B cell (primary cell): Measurements from ENCODE around the gene DENND2A. TPM values are rescaled to one million over a fixed set of nuclear protein-coding genes. Genes with fewer than 3 reads are reported as not detected.

Source experiments
- ATAC-seq: fragments of 200-7000 bp; cut with Tn5 transposase; one replicate; pipeline ENCODE4 v1.10.0; 2021; ENCODE audit warnings: low read depth, mild to moderate bottlenecking, moderate number of reproducible peaks, moderate library complexity
- CTCF ChIA-PET: fragments of 350-600 bp; sonication (Branson Sonifier 250); formaldehyde crosslinking; loops from one replicate; lab custom pipeline; 2021; ENCODE audit warnings: antibody characterized with exemption, inconsistent platforms; lab: Charles Lee
- POLR2A ChIA-PET: fragments of 350-600 bp; sonication (Branson Sonifier 250); formaldehyde crosslinking; loops from one replicate; lab custom pipeline; 2021; ENCODE audit warnings: antibody characterized with exemption; lab: Charles Lee
- DNase-seq: peaks from one replicate; pipeline ENCODE4 v3.0.0; 2013
- H2AFZ ChIP-seq: 2 replicates; pipeline ENCODE4 v1.6.1; 2012; ENCODE audit warnings: mild to moderate bottlenecking, low read depth, low read length; ENCODE audit not compliant: insufficient read depth, poor library complexity, severe bottlenecking
- H3K27ac ChIP-seq, 2 donors: 1 replicate in 1 of 2; 2 replicates in 1 of 2; pipeline ENCODE4 v1.5.1; 2012 to 2013; ENCODE audit warnings: low read length in 2 of 2, mild to moderate bottlenecking in 2 of 2, moderate library complexity in 1 of 2
- H3K27me3 ChIP-seq, 4 experiments: fragments of 200-600 bp in 1 of 4; sonication (generic) in 1 of 4; replicated peaks in 1 of 4; 1 replicate in 2 of 4; 2 replicates in 2 of 4; pipeline versions ENCODE4 v1.6.1 to v1.7.0; 2013 to 2016; ENCODE audit warnings: low read length in 3 of 4, mild to moderate bottlenecking in 2 of 4, mixed read lengths in 1 of 4, moderate library complexity in 1 of 4; ENCODE audit not compliant: insufficient read depth in 4 of 4, control insufficient read depth in 3 of 4; ENCODE audit errors: control extremely low read depth in 1 of 4
- H3K36me3 ChIP-seq, 2 experiments: replicated peaks in 1 of 2; 1 replicate in 1 of 2; 2 replicates in 1 of 2; pipeline versions ENCODE4 v1.6.1 to v1.7.1; 2013; ENCODE audit warnings: low read length in 1 of 2; ENCODE audit not compliant: insufficient read depth in 2 of 2, control insufficient read depth in 1 of 2; ENCODE audit errors: control extremely low read depth in 1 of 2, extremely low read depth in 1 of 2
- H3K4me1 ChIP-seq, 2 donors: fragments of 200-600 bp in 1 of 2; sonication (generic) in 1 of 2; 1 replicate in 1 of 2; 2 replicates in 1 of 2; pipeline versions ENCODE4 v1.5.1 to v1.6.1; 2013 to 2017; ENCODE audit warnings: low read length in 2 of 2; ENCODE audit not compliant: control insufficient read depth in 2 of 2, insufficient read depth in 2 of 2
- H3K4me2 ChIP-seq: replicated peaks from 2 replicates; pipeline ENCODE3; 2012; ENCODE audit warnings: mild to moderate bottlenecking, low read depth, low read length; ENCODE audit not compliant: poor library complexity, severe bottlenecking
- H3K4me3 ChIP-seq, 5 experiments: fragments of 200-600 bp in 1 of 5; sonication (generic) in 1 of 5; 1 replicate in 3 of 5; 2 replicates in 2 of 5; pipeline versions ENCODE4 v1.5.1 to v1.7.0; 2011 to 2016; ENCODE audit warnings: low read length in 4 of 5, mild to moderate bottlenecking in 4 of 5, low read depth in 2 of 5, control low read depth in 1 of 5, moderate library complexity in 1 of 5; ENCODE audit not compliant: insufficient read depth in 1 of 5; ENCODE audit errors: control extremely low read depth in 1 of 5, extremely low read depth in 1 of 5
- H3K79me2 ChIP-seq: fragments of 200-600 bp; sonication (generic); one replicate; pipeline ENCODE4 v1.6.0; 2016; ENCODE audit warnings: low read length; ENCODE audit not compliant: control insufficient read depth, insufficient read depth
- H3K9ac ChIP-seq: fragments of 200-600 bp; sonication (generic); 2 replicates; pipeline ENCODE4 v1.6.1; 2017; ENCODE audit warnings: mild to moderate bottlenecking, low read length, moderate library complexity
- H3K9me3 ChIP-seq, 3 donors: one replicate each; pipeline versions ENCODE4 v1.6.1 to v1.7.1; 2013; ENCODE audit warnings: low read length in 2 of 3; ENCODE audit not compliant: control insufficient read depth in 2 of 3, insufficient read depth in 1 of 3; ENCODE audit errors: control extremely low read depth in 1 of 3
- H4K20me1 ChIP-seq: 2 replicates; pipeline ENCODE4 v1.6.0; 2012; ENCODE audit warnings: mild to moderate bottlenecking, low read length; ENCODE audit not compliant: insufficient read depth, control insufficient read depth, poor library complexity, severe bottlenecking
- H3K27ac Mint-ChIP-seq: one replicate; pipeline ENCODE4 v1.8.0; 2021; ENCODE audit warnings: mixed read lengths
- H3K27me3 Mint-ChIP-seq: one replicate; pipeline ENCODE4 v1.8.0; 2021; ENCODE audit warnings: mixed read lengths
- H3K4me1 Mint-ChIP-seq: one replicate; pipeline ENCODE4 v1.8.0; 2021; ENCODE audit warnings: mixed read lengths
- H3K4me3 Mint-ChIP-seq: one replicate; pipeline ENCODE4 v1.8.0; 2021; ENCODE audit warnings: mixed read lengths
- H3K9me3 Mint-ChIP-seq: one replicate; pipeline ENCODE4 v1.8.0; 2022; ENCODE audit warnings: mixed read lengths; ENCODE audit not compliant: insufficient read depth
- CTCF ChIP-seq: fragments of 200-600 bp; IDR thresholded peaks from one replicate; pipeline ENCODE4 v1.8.0; 2022; ENCODE audit warnings: antibody characterized with exemption, mild to moderate bottlenecking
- EZH2 ChIP-seq: IDR thresholded peaks from 2 replicates; pipeline ENCODE4 v1.6.1; 2012; ENCODE audit warnings: borderline replicate concordance, low read depth, mild to moderate bottlenecking, moderate library complexity, low read length; ENCODE audit not compliant: insufficient read depth, poor library complexity, severe bottlenecking
- WGBS: methylation state at CpG from one replicate; pipeline ENCODE4 v1.1.5; 2013; ENCODE audit warnings: missing lambda C conversion rate; ENCODE audit not compliant: insufficient coverage; 5-methylcytosine and 5-hydroxymethylcytosine counted together
- intact Hi-C: fragments of 100-400 bp; cut with micrococcal nuclease; formaldehyde crosslinking; loops from one replicate; pipeline ENCODE4 v1.10.0; 2022
- polyA plus RNA-seq: library from polyadenylated mRNA; depleted of rRNA; stranded (reverse); fragments of >200 nt; gene quantifications from 2 replicates; pipeline ENCODE4 v1.2.3, GENCODE V29; 2012
- total RNA-seq, 2 donors: library from RNA; stranded (reverse); fragments of 120-200 nt in 1 of 2; gene quantifications; 1 replicate in 1 of 2; 2 replicates in 1 of 2; pipeline versions ENCODE4 v1.2.3 to v1.2.4, GENCODE V29; 2013 to 2022

DENND2A gene
- total and polyA plus RNA-seq, 2 donors (not counting 1 experiment from before 2014, with no cell fraction given) = 0.31 TPM; not detected in 1

- H3K4me2 ChIP-seq = peak overlapping the region; percentile 92
- peaks cover 69% of the 10 kb centered on the region for H3K79me2 ChIP-seq
- TF ChIP-seq EZH2 (no peak), CTCF (no peak)
- CTCF ChIA-PET = interaction anchor here (0.6 to 8.7 kb wide), 15 partner anchors 9 to 1224 kb away, joined by 3 to 96 read pairs (median 4); no protein-coding TSS in a partner anchor
- Mint-ChIP-seq H3K4me1 (peaks cover 34% of the 10 kb centered on the region), H3K4me3 (peak overlapping the region; percentile 91), H3K27ac (peak overlapping the region; percentile 89), H3K9me3 (no peaks in the 10 kb centered on the region), H3K27me3 (no peaks in the 10 kb centered on the region)
- POLR2A ChIA-PET = interaction anchor here (0.6 to 1.5 kb wide), 4 partner anchors 16 to 1225 kb away, joined by 3 to 9 read pairs (median 5); partner anchors contain the start of gene DENND11
- ATAC-seq (no peak), DNase-seq (no peak)
- H3K27ac ChIP-seq = peak overlapping the region; percentile 6 to 86
- no peak overlapping the region for H3K4me3 ChIP-seq
- WGBS = 95% methylated on average over 6 of the region's 11 CpGs
- peaks cover 46% of the 10 kb centered on the region for H4K20me1 ChIP-seq
- H3K36me3 ChIP-seq = peaks cover 2 to 3% of the 10 kb centered on the region in 2 experiments
- no peaks in the 10 kb centered on the region for H3K9me3 ChIP-seq
- intact Hi-C loops = loop anchor here (2.0 to 5.0 kb wide), 3 partner anchors 200 to 446 kb away; partner anchors contain the start of gene BRAF
- H2AFZ ChIP-seq = no peak overlapping the region
- H3K4me1 ChIP-seq = peaks cover 26 to 27% of the 10 kb centered on the region in 2 donors
- no peaks in the 10 kb centered on the region for H3K27me3 ChIP-seq
- H3K9ac ChIP-seq = peak overlapping the region; percentile 84
These were observed 163.8 kb downstream of the DENND2A start for GRCh38 chr7:140476698-140477261.
